SK-N-SH (cell line): ENCODE results near the gene FMN1. TPM values are rescaled to one million over a fixed set of nuclear protein-coding genes. Genes with fewer than 3 reads are reported as not detected.
A peak's percentile ranks its signal among the peaks of the same experiment; 100 is the strongest.

Experiments used
- CTCF ChIA-PET: fragments of 300-600, 350-600 bp; formaldehyde crosslinking; extraction: SDS; loops from one replicate; lab custom pipeline; 2021; lab: Yijun Ruan, JAX
- POLR2A ChIA-PET: fragments of 350-600 bp; sonication (Branson Sonifier 250); formaldehyde crosslinking; extraction: SDS; loops from one replicate; lab custom pipeline; 2020; ENCODE audit warnings: antibody characterized with exemption, inconsistent platforms; lab: Yijun Ruan, JAX
- DNase-seq: peaks from one replicate; pipeline ENCODE4 v3.0.0; 2012
- H2AFZ ChIP-seq: fragments of 200-600 bp; sonication (generic); 2 replicates; pipeline ENCODE4 v1.8.1; 2016; ENCODE audit warnings: antibody characterized with exemption, mild to moderate bottlenecking, low read depth
- H3F3A ChIP-seq: fragments of 200-600 bp; sonication (generic); replicated peaks from 2 replicates; pipeline ENCODE3; 2016; ENCODE audit warnings: antibody characterized with exemption, mild to moderate bottlenecking; ENCODE audit not compliant: insufficient read depth
- H3K27ac ChIP-seq, 2 experiments: fragments of 200-500 bp in 1 of 2; fragments of 200-600 bp in 1 of 2; sonication (Bioruptor generic) in 1 of 2; sonication (generic), shearing (Covaris generic) in 1 of 2; 2 replicates each; pipeline versions ENCODE4 v1.5.1 to v1.6.1; 2014 to 2016; ENCODE audit warnings: low read depth in 2 of 2, inconsistent platforms in 1 of 2, low read length in 1 of 2, mild to moderate bottlenecking in 1 of 2, mixed read lengths in 1 of 2
- H3K27me3 ChIP-seq: fragments of 200-600 bp; sonication (generic), shearing (Covaris generic); 2 replicates; pipeline ENCODE4 v1.6.1; 2016; ENCODE audit warnings: mixed run types; ENCODE audit not compliant: insufficient read depth
- H3K36me3 ChIP-seq, 2 experiments: fragments of 200-500 bp in 1 of 2; fragments of 200-600 bp in 1 of 2; sonication (Bioruptor generic) in 1 of 2; sonication (generic) in 1 of 2; replicated peaks in 1 of 2; 2 replicates each; pipeline versions ENCODE3 to v1.5.1; 2014 to 2016; ENCODE audit warnings: low read length in 1 of 2, mild to moderate bottlenecking in 1 of 2; ENCODE audit not compliant: insufficient read depth in 2 of 2, control insufficient read depth in 1 of 2
- H3K4me1 ChIP-seq, 2 experiments: fragments of 200-500 bp in 1 of 2; fragments of 200-600 bp in 1 of 2; sonication (Bioruptor generic) in 1 of 2; sonication (generic), shearing (Covaris generic) in 1 of 2; 2 replicates each; pipeline versions ENCODE4 v1.5.1 to v1.6.1; 2014 to 2016; ENCODE audit warnings: low read depth in 1 of 2, low read length in 1 of 2, mixed run types in 1 of 2; ENCODE audit not compliant: insufficient read depth in 2 of 2, control insufficient read depth in 1 of 2
- H3K4me2 ChIP-seq: fragments of 200-600 bp; sonication (generic), shearing (Covaris generic); 2 replicates; pipeline ENCODE4 v1.6.1; 2017; ENCODE audit warnings: mixed run types
- H3K4me3 ChIP-seq, 2 experiments: fragments of 200-500 bp in 1 of 2; fragments of 200-600 bp in 1 of 2; sonication (Bioruptor generic) in 1 of 2; sonication (generic), shearing (Covaris generic) in 1 of 2; 2 replicates each; pipeline versions ENCODE4 v1.5.1 to v1.8.1; 2014 to 2016; ENCODE audit warnings: low read depth in 2 of 2, inconsistent platforms in 1 of 2, low read length in 1 of 2, mild to moderate bottlenecking in 1 of 2, mixed read lengths in 1 of 2, moderate library complexity in 1 of 2
- H3K79me2 ChIP-seq: fragments of 200-600 bp; sonication (generic); 2 replicates; pipeline ENCODE4 v1.8.1; 2017; ENCODE audit warnings: mild to moderate bottlenecking; ENCODE audit not compliant: insufficient read depth
- H3K9ac ChIP-seq: fragments of 200-600 bp; sonication (generic); 2 replicates; pipeline ENCODE4 v1.6.1; 2017; ENCODE audit warnings: mixed run types
- H3K9me2 ChIP-seq: fragments of 200-600 bp; sonication (generic); 2 replicates; pipeline ENCODE4 v1.6.1; 2017; ENCODE audit warnings: mixed run types
- H3K9me3 ChIP-seq: fragments of 200-600 bp; sonication (generic); 2 replicates; pipeline ENCODE4 v1.6.1; 2017; ENCODE audit warnings: mixed run types, mild to moderate bottlenecking, moderate library complexity
- H4K20me1 ChIP-seq: fragments of 200-600 bp; sonication (generic); 2 replicates; pipeline ENCODE4 v1.6.1; 2017; ENCODE audit warnings: mild to moderate bottlenecking, mixed run types; ENCODE audit not compliant: insufficient read depth
- ELF1 ChIP-seq: IDR thresholded peaks from 2 replicates; pipeline ENCODE4 v1.4.0; 2012
- EP300 ChIP-seq, 2 experiments: IDR thresholded peaks; 2 replicates each; pipeline versions ENCODE4 v1.4.0 to v1.6.1; 2012; ENCODE audit warnings: borderline replicate concordance in 1 of 2, low read depth in 1 of 2, low read length in 1 of 2
- EZH2phosphoT487 ChIP-seq: fragments of 200-600 bp; sonication (generic); IDR thresholded peaks from 2 replicates; pipeline ENCODE4 v1.6.1; 2017; ENCODE audit warnings: low read depth, mixed run types, mild to moderate bottlenecking, antibody characterized with exemption, moderate library complexity, borderline replicate concordance
- FOSL2 ChIP-seq: IDR thresholded peaks from 2 replicates; pipeline ENCODE4 v1.4.0; 2012; ENCODE audit warnings: low read depth, mild to moderate bottlenecking, moderate library complexity, borderline replicate concordance
- FOXJ3 ChIP-seq: sonication (generic); formaldehyde crosslinking; IDR thresholded peaks from 2 replicates; pipeline ENCODE4 v1.5.1; 2020; ENCODE audit warnings: mild to moderate bottlenecking, missing genetic modification reagents
- FOXM1 ChIP-seq: IDR thresholded peaks from 2 replicates; pipeline ENCODE4 v1.4.0; 2012; ENCODE audit warnings: low read depth, mild to moderate bottlenecking
- GABPA ChIP-seq: IDR thresholded peaks from 2 replicates; pipeline ENCODE4 v1.4.0; 2012; ENCODE audit warnings: low read depth, mild to moderate bottlenecking
- JUND ChIP-seq: IDR thresholded peaks from 2 replicates; pipeline ENCODE4 v1.4.0; 2012
- MEF2A ChIP-seq: IDR thresholded peaks from 2 replicates; pipeline ENCODE4 v1.4.0; 2012; ENCODE audit warnings: low read depth, borderline replicate concordance
- MXI1 ChIP-seq: IDR thresholded peaks from 2 replicates; pipeline ENCODE4 v1.6.1; 2012; ENCODE audit warnings: mild to moderate bottlenecking, low read depth, low read length, improper control_type of control experiment
- NFIC ChIP-seq: IDR thresholded peaks from 2 replicates; pipeline ENCODE4 v1.4.0; 2012; ENCODE audit warnings: borderline replicate concordance
- NRF1 ChIP-seq: IDR thresholded peaks from 2 replicates; pipeline ENCODE4 v1.6.1; 2012; ENCODE audit warnings: low read depth, mild to moderate bottlenecking, low read length
- PBX3 ChIP-seq: IDR thresholded peaks from 2 replicates; pipeline ENCODE4; 2012
- POLR2AphosphoS5 ChIP-seq: IDR thresholded peaks from 2 replicates; pipeline ENCODE4 v1.6.1; 2012; ENCODE audit warnings: low read depth, low read length
- RXRA ChIP-seq: IDR thresholded peaks from 2 replicates; pipeline ENCODE4 v1.4.0; 2012; ENCODE audit warnings: low read depth, mild to moderate bottlenecking, borderline replicate concordance
- SMC3 ChIP-seq: IDR thresholded peaks from 2 replicates; pipeline ENCODE4 v1.6.1; 2012; ENCODE audit warnings: low read depth, low read length, improper control_type of control experiment
- TCF12 ChIP-seq: IDR thresholded peaks from 2 replicates; pipeline ENCODE4 v1.4.0; 2012
- TEAD4 ChIP-seq: IDR thresholded peaks from 2 replicates; pipeline ENCODE4 v1.4.0; 2012; ENCODE audit warnings: mild to moderate bottlenecking, borderline replicate concordance; ENCODE audit not compliant: insufficient read depth
- USF1 ChIP-seq: IDR thresholded peaks from 2 replicates; pipeline ENCODE4 v1.4.0; 2012; ENCODE audit warnings: low read depth, borderline replicate concordance
- USF2 ChIP-seq: fragments of 150-350 bp; IDR thresholded peaks from 2 replicates; pipeline ENCODE4 v1.6.1; 2017; ENCODE audit warnings: antibody characterized with exemption, low read length, low read depth, borderline replicate concordance
- YY1 ChIP-seq: IDR thresholded peaks from 2 replicates; pipeline ENCODE4 v1.4.0; 2012; ENCODE audit warnings: low read depth, mild to moderate bottlenecking
- WGBS: methylation state at CpG from one replicate; pipeline ENCODE4 v1.1.6; 2017; ENCODE audit warnings: low lambda C conversion rate; 5-methylcytosine and 5-hydroxymethylcytosine counted together
- polyA plus RNA-seq, 3 experiments: library from polyadenylated mRNA; depleted of rRNA; stranded (reverse); fragments of >200 nt; gene quantifications; 2 replicates each; pipeline ENCODE4 v1.2.3, GENCODE V29; 2012
- TF ChIP-seq, protein P1 (sequence below): fragments of 150-350 bp; IDR thresholded peaks from 2 replicates; pipeline ENCODE4 v1.6.1; 2016; ENCODE audit warnings: mild to moderate bottlenecking, low read depth, low read length
- TF ChIP-seq, protein P2 (sequence below): IDR thresholded peaks from 2 replicates; pipeline ENCODE4 v1.4.0; 2012; ENCODE audit warnings: low read depth, borderline replicate concordance
- TF ChIP-seq, protein P3 (sequence below): IDR thresholded peaks from 2 replicates; pipeline ENCODE4 v1.4.0; 2012; ENCODE audit warnings: low read depth
- TF ChIP-seq, protein P4 (sequence below): fragments of 200-600 bp; sonication (generic); IDR thresholded peaks from 2 replicates; pipeline ENCODE4 v1.6.1; 2017; ENCODE audit warnings: antibody characterized with exemption, mild to moderate bottlenecking, moderate library complexity

FMN1 gene
- polyA plus RNA-seq, 1 of the 3 experiments (the other 2 are of a cell fraction): 9.1 TPM

DNA sequence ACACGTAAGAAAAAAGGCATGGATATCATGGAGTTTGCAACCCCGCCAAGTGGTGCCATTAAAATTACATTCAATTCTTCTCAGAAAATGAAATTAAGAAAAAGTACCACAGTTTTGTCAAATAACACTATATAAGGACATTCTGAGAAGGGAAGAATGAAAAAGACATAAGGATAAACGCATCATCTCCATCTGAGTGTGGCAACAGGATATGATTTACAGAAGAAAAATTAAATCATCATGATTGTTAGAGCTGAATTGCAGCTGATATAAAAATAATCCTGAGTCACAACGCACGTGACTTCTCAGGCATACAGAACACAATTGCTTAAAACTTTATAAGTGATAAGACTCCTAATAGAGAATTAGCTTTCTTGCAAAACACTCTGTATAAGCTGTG, 342.9 kb downstream of the FMN1 start:
- Histone ChIP-seq H2AFZ (no peak overlapping the region), H3K4me1 (peaks cover 0 to 36% of the 10 kb centered on the region in 2 experiments; a peak in 3 of 4 replicates)
- 25% methylated on average over 5 of the region's 5 CpGs for WGBS
- TF ChIP-seq MXI1 (no peak), USF1 (peak; percentile 77), TCF12 (peak; percentile 80), MEF2A (peak; percentile 83), FOSL2 (peak; percentile 70; the same call in 1 of the 2 replicates), RXRA (no peak), USF2 (no peak), NFIC (peak; percentile 7; the same call in 1 of the 2 replicates), FOXM1 (no peak), EZH2phosphoT487 (no peak), ELF1 (no peak), EP300 (IDR thresholded peaks at IDR 0.05; ENCODE audit: borderline replicate concordance in 1 of 2, low read depth in 1 of 2, low read length in 1 of 2) (peak; percentile 34 to 70; a peak in 2 of 4 replicates), GABPA (no peak), TEAD4 (peak; percentile 26; the same call in 1 of the 2 replicates), PBX3 (peak; percentile 63), FOXJ3 (CRISPR knock-in tag) (no peak), YY1 (no peak), NRF1 (no peak), SMC3 (no peak), JUND (peak; percentile 79), POLR2AphosphoS5 (no peak)
- TF ChIP-seq, protein P1, sequence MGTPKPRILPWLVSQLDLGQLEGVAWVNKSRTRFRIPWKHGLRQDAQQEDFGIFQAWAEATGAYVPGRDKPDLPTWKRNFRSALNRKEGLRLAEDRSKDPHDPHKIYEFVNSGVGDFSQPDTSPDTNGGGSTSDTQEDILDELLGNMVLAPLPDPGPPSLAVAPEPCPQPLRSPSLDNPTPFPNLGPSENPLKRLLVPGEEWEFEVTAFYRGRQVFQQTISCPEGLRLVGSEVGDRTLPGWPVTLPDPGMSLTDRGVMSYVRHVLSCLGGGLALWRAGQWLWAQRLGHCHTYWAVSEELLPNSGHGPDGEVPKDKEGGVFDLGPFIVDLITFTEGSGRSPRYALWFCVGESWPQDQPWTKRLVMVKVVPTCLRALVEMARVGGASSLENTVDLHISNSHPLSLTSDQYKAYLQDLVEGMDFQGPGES: no peak
- TF ChIP-seq, protein P2, sequence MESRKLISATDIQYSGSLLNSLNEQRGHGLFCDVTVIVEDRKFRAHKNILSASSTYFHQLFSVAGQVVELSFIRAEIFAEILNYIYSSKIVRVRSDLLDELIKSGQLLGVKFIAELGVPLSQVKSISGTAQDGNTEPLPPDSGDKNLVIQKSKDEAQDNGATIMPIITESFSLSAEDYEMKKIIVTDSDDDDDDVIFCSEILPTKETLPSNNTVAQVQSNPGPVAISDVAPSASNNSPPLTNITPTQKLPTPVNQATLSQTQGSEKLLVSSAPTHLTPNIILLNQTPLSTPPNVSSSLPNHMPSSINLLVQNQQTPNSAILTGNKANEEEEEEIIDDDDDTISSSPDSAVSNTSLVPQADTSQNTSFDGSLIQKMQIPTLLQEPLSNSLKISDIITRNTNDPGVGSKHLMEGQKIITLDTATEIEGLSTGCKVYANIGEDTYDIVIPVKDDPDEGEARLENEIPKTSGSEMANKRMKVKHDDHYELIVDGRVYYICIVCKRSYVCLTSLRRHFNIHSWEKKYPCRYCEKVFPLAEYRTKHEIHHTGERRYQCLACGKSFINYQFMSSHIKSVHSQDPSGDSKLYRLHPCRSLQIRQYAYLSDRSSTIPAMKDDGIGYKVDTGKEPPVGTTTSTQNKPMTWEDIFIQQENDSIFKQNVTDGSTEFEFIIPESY: no peak
- TF ChIP-seq, protein P3, sequence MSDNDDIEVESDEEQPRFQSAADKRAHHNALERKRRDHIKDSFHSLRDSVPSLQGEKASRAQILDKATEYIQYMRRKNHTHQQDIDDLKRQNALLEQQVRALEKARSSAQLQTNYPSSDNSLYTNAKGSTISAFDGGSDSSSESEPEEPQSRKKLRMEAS: 0 out of 2 replicates have a peak, but pooled peaks have one; percentile 65
- TF ChIP-seq, protein P4, sequence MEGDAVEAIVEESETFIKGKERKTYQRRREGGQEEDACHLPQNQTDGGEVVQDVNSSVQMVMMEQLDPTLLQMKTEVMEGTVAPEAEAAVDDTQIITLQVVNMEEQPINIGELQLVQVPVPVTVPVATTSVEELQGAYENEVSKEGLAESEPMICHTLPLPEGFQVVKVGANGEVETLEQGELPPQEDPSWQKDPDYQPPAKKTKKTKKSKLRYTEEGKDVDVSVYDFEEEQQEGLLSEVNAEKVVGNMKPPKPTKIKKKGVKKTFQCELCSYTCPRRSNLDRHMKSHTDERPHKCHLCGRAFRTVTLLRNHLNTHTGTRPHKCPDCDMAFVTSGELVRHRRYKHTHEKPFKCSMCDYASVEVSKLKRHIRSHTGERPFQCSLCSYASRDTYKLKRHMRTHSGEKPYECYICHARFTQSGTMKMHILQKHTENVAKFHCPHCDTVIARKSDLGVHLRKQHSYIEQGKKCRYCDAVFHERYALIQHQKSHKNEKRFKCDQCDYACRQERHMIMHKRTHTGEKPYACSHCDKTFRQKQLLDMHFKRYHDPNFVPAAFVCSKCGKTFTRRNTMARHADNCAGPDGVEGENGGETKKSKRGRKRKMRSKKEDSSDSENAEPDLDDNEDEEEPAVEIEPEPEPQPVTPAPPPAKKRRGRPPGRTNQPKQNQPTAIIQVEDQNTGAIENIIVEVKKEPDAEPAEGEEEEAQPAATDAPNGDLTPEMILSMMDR: no peak
- TF ChIP-seq, all 33 proteins: peak for 10
- Histone ChIP-seq H3K79me2 (peaks cover 38% of the 10 kb centered on the region), H3K9me3 (no peaks in the 10 kb centered on the region), H3K36me3 (peaks cover 8 to 39% of the 10 kb centered on the region in 2 experiments), H3K9ac (peak overlapping the region; percentile 64), H4K20me1 (no peaks in the 10 kb centered on the region), H3K4me3 (no peak overlapping the region), H3K27ac (peak overlapping the region; percentile 82 to 94; a peak in 3 of 4 replicates), H3K4me2 (peak overlapping the region; percentile 36; the same call in 1 of the 2 replicates), H3F3A (peaks cover 59% of the 10 kb centered on the region), H3K9me2 (no peaks in the 10 kb centered on the region), H3K27me3 (no peaks in the 10 kb centered on the region)
- ChIA-PET POLR2A (no interaction called here), CTCF (interaction anchor here (0.8 to 2.0 kb wide), 4 partner anchors 11 to 188 kb away, joined by 3 to 6 read pairs (median 4); no protein-coding TSS in a partner anchor)
- no peak for DNase-seq
